ENCODE data around the gene ARSG. TPM values are rescaled to one million over a fixed set of nuclear protein-coding genes. Genes with fewer than 3 reads are reported as not detected.

The ARSG gene
- total and polyA plus RNA-seq, 9 of the 15 experiments (the other 6 are each of a cell fraction or from before 2014, with no cell fraction given) = 1.0 to 5.6 (median 1.8) TPM

GRCh38 chr17:68457539-68458259 is 166.4 kb downstream of the ARSG start (continued):
- TF ChIP-seq SMARCA4 (IDR thresholded peaks at IDR 0.05) = peak; percentile 64; the same call in 1 of the 2 replicates
- TF ChIP-seq E2F6 (IDR thresholded peaks at IDR 0.05; ENCODE audit: borderline replicate concordance in 1 of 2, extremely low read depth in 1 of 2, insufficient read depth in 1 of 2, insufficient read length in 1 of 2, low read depth in 1 of 2, low read length in 1 of 2, poor library complexity in 1 of 2, severe bottlenecking in 1 of 2) = peak; percentile 6 to 75
- peak; percentile 87 for TF ChIP-seq CREM (IDR thresholded peaks at IDR 0.05; ENCODE audit: low read depth)
- peak; percentile 48 to 76 for TF ChIP-seq MAZ (CRISPR knock-in tag; conservative IDR thresholded peaks at IDR 0.05 in 1 of 2, IDR thresholded peaks at IDR 0.05 in 1 of 2)
- TF ChIP-seq CEBPZ (IDR thresholded peaks at IDR 0.05; ENCODE audit: borderline replicate concordance, low read depth, low read length) = peak; percentile 33; the same call in 1 of the 2 replicates
- TF ChIP-seq NELFE (IDR thresholded peaks at IDR 0.05; ENCODE audit: insufficient read depth, insufficient read length) = no peak
- peak; percentile 83 for TF ChIP-seq CCNT2 (IDR thresholded peaks at IDR 0.05; ENCODE audit: borderline replicate concordance, extremely low read depth, insufficient read length, low read depth, low read length)
- peak; percentile 31; the same call in 1 of the 2 replicates for TF ChIP-seq MTA3 (IDR thresholded peaks at IDR 0.05; ENCODE audit: borderline replicate concordance)
- TF ChIP-seq AFF4 (CRISPR knock-in tag; IDR thresholded peaks at IDR 0.05) = peak; percentile 59; the same call in 1 of the 2 replicates
